GM13976 (cell line): Measurements from ENCODE around the gene RASGRP3.

Source experiments
- DNase-seq: peaks from one replicate; pipeline ENCODE4 v3.0.0; 2012; ENCODE audit warnings: low spot score
- CTCF ChIP-seq: IDR thresholded peaks from 2 replicates; pipeline ENCODE4 v1.5.1; 2012; ENCODE audit warnings: borderline replicate concordance, mild to moderate bottlenecking; ENCODE audit not compliant: insufficient read depth; ENCODE audit errors: extremely low read depth, missing control alignments, control extremely low read depth
- in situ Hi-C: fragments of 300-500 bp; cut with MboI; formaldehyde crosslinking; loops from one replicate; pipeline ENCODE4 v1.12.0; 2022; ENCODE audit warnings: low sequenced_read_pairs, mixed read lengths, inconsistent platforms; ENCODE audit not compliant: unreplicated experiment

RASGRP3 gene

GRCh38 chr2:33496726-33497125 lies 20.3 kb downstream of the RASGRP3 start:
- no peak for TF ChIP-seq CTCF
- in situ Hi-C loops = no loop called here
- DNase-seq = no peak

- TF ChIP-seq CTCF = no peak
- DNase-seq = peak; percentile 45
- in situ Hi-C loops = no loop called here
These were observed 20.8 kb downstream of the RASGRP3 start for GRCh38 chr2:33497221-33497650.

- no peak for DNase-seq
- no peak for TF ChIP-seq CTCF
- in situ Hi-C loops = no loop called here
These were observed 22.0 kb downstream of the RASGRP3 start for GRCh38 chr2:33498291-33498956.

- DNase-seq = no peak
- in situ Hi-C loops = no loop called here
- no peak for TF ChIP-seq CTCF
These were observed 23.7 kb downstream of the RASGRP3 start for GRCh38 chr2:33500177-33500576.

GRCh38 chr2:33502025-33502424 lies 25.6 kb downstream of the RASGRP3 start:
- no peak for DNase-seq
- no peak for TF ChIP-seq CTCF
- in situ Hi-C loops = no loop called here

- TF ChIP-seq CTCF = no peak
- no peak for DNase-seq
- in situ Hi-C loops = no loop called here
These were observed 26.6 kb downstream of the RASGRP3 start for GRCh38 chr2:33503002-33503401.

GRCh38 chr2:33505966-33506365 lies 29.5 kb downstream of the RASGRP3 start:
- DNase-seq = no peak
- TF ChIP-seq CTCF = no peak
- in situ Hi-C loops = no loop called here
